CD4-positive, alpha-beta memory T cell (primary cell): Measurements from ENCODE around the gene CA7. TPM values are rescaled to one million over a fixed set of nuclear protein-coding genes. Genes with fewer than 3 reads are reported as not detected.
A peak's percentile ranks its signal among the peaks of the same experiment; 100 is the strongest.

Experiments used
- CTCF ChIA-PET: fragments of 350-600 bp; sonication (Branson Sonifier 250); formaldehyde crosslinking; loops from one replicate; lab custom pipeline; 2021; ENCODE audit warnings: inconsistent platforms; ENCODE audit not compliant: partially characterized antibody; lab: Charles Lee
- POLR2A ChIA-PET: fragments of 350-600 bp; sonication (Branson Sonifier 250); formaldehyde crosslinking; loops from one replicate; lab custom pipeline; 2021; ENCODE audit not compliant: partially characterized antibody; lab: Charles Lee
- DNase-seq, 5 donors: peaks; one replicate each; pipeline versions ENCODE4 v3.0.0 to v3.0.0-alpha.2; 2020 to 2022; ENCODE audit warnings: mixed read lengths in 1 of 5
- H3K27ac ChIP-seq: one replicate; pipeline ENCODE4 v1.7.0; 2013; ENCODE audit warnings: low read depth, low read length
- H3K27me3 ChIP-seq: 2 replicates; pipeline ENCODE4 v1.7.0; 2013; ENCODE audit warnings: mild to moderate bottlenecking, low read length, moderate library complexity; ENCODE audit not compliant: insufficient read depth
- H3K36me3 ChIP-seq: 2 replicates; pipeline ENCODE4 v1.7.0; 2013; ENCODE audit warnings: mild to moderate bottlenecking, low read length, moderate library complexity; ENCODE audit not compliant: insufficient read depth
- H3K4me1 ChIP-seq: 2 replicates; pipeline ENCODE4 v1.7.0; 2013; ENCODE audit warnings: mild to moderate bottlenecking, low read length, moderate library complexity; ENCODE audit not compliant: insufficient read depth
- H3K4me3 ChIP-seq, 2 donors: one replicate each; pipeline ENCODE4 v1.7.0; 2013; ENCODE audit warnings: low read length in 2 of 2, mild to moderate bottlenecking in 1 of 2
- H3K9me3 ChIP-seq, 2 donors: one replicate each; pipeline ENCODE4 v1.7.0; 2013; ENCODE audit warnings: low read length in 2 of 2, control low read depth in 1 of 2; ENCODE audit not compliant: control insufficient read depth in 1 of 2
- H3K27ac Mint-ChIP-seq, 7 donors: one replicate each; pipeline ENCODE4 v1.8.0; 2020 to 2021; ENCODE audit warnings: mixed read lengths in 7 of 7, mild to moderate bottlenecking in 6 of 7, inconsistent platforms in 3 of 7, moderate library complexity in 3 of 7
- H3K27me3 Mint-ChIP-seq, 2 donors: one replicate each; pipeline ENCODE4 v1.8.0; 2020 to 2021; ENCODE audit warnings: mixed read lengths in 2 of 2
- H3K36me3 Mint-ChIP-seq, 2 donors: one replicate each; pipeline ENCODE4 v1.8.0; 2020 to 2021; ENCODE audit warnings: mixed read lengths in 2 of 2, inconsistent platforms in 1 of 2, mild to moderate bottlenecking in 1 of 2
- H3K4me1 Mint-ChIP-seq, 4 donors: one replicate each; pipeline ENCODE4 v1.8.0; 2020 to 2021; ENCODE audit warnings: mixed read lengths in 4 of 4, mild to moderate bottlenecking in 1 of 4
- H3K4me3 Mint-ChIP-seq, 8 donors: one replicate each; pipeline ENCODE4 v1.8.0; 2020 to 2021; ENCODE audit warnings: mixed read lengths in 8 of 8, mild to moderate bottlenecking in 7 of 8, moderate library complexity in 6 of 8, inconsistent platforms in 3 of 8
- H3K9me3 Mint-ChIP-seq, 8 donors: one replicate each; pipeline ENCODE4 v1.8.0; 2020 to 2021; ENCODE audit warnings: mixed read lengths in 8 of 8, mild to moderate bottlenecking in 5 of 8, inconsistent platforms in 3 of 8, moderate library complexity in 1 of 8
- intact Hi-C: fragments of 100-400 bp; cut with micrococcal nuclease; formaldehyde crosslinking; loops from one replicate; pipeline ENCODE4 v1.15.1; 2023
- polyA plus RNA-seq, 2 donors: library from polyadenylated mRNA; unstranded; fragments of 300-500 nt; fragmentation: Illumina TruSeq; gene quantifications; one replicate each; pipeline ENCODE4 v1.2.3, GENCODE V29; 2021
- total RNA-seq, 2 experiments: library from RNA; stranded (reverse); gene quantifications; one replicate each; pipeline ENCODE4 v1.2.3, GENCODE V29; 2021

CA7 gene
- total and polyA plus RNA-seq, 4 experiments from 2014 or later: not detected

DNA sequence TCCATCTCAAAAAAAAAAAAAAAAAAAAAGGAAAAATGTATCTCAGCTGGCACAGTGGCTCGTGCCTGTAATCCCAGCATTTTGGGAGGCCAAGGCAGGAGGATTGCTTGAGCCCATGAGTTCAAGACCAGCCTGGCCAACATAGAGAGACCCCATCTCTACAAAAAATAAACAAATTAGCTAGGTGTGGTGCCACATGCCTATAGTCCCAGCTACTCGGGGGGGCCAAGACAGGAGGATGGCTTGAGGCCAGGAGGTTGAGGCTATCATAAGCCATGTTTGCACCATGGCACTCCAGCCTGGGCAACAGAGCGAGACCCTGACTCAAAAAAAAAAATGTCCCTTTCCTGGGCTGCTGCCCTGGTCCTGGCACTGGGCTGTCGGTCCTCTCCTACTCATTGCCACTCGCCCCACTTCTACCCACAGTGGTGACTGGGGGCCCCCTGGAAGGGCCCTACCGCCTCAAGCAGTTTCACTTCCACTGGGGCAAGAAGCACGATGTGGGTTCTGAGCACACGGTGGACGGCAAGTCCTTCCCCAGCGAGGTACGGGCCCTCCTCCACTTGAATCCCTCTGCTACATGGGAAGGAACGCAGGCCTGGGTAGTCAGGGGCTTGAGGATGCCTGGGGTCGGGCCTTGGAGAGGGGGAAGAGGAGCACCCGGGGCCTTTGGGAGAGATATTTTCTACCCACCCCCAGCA lies 6.1 kb downstream of the CA7 start:
- no peaks in the 10 kb centered on the region for H3K9me3 ChIP-seq
- Mint-ChIP-seq H3K27ac (no peak overlapping the region), H3K4me1 (peaks cover 0 to 5% (median 2%) of the 10 kb centered on the region in 4 donors), H3K27me3 (peaks cover 11 to 14% of the 10 kb centered on the region in 2 donors), H3K36me3 (no peaks in the 10 kb centered on the region), H3K9me3 (no peaks in the 10 kb centered on the region), H3K4me3 (no peak overlapping the region)
- no peaks in the 10 kb centered on the region for H3K4me1 ChIP-seq
- DNase-seq: no peak
- H3K27me3 ChIP-seq: peaks cover 2% of the 10 kb centered on the region
- H3K36me3 ChIP-seq: no peaks in the 10 kb centered on the region
- CTCF ChIA-PET: interaction anchor here (1.2 to 1.4 kb wide), 2 partner anchors 18 kb away, joined by 5 to 9 read pairs; no protein-coding TSS in a partner anchor
- no peak overlapping the region for H3K27ac ChIP-seq
- POLR2A ChIA-PET: no interaction called here
- H3K4me3 ChIP-seq: no peak overlapping the region
- intact Hi-C loops: no loop called here

DNA sequence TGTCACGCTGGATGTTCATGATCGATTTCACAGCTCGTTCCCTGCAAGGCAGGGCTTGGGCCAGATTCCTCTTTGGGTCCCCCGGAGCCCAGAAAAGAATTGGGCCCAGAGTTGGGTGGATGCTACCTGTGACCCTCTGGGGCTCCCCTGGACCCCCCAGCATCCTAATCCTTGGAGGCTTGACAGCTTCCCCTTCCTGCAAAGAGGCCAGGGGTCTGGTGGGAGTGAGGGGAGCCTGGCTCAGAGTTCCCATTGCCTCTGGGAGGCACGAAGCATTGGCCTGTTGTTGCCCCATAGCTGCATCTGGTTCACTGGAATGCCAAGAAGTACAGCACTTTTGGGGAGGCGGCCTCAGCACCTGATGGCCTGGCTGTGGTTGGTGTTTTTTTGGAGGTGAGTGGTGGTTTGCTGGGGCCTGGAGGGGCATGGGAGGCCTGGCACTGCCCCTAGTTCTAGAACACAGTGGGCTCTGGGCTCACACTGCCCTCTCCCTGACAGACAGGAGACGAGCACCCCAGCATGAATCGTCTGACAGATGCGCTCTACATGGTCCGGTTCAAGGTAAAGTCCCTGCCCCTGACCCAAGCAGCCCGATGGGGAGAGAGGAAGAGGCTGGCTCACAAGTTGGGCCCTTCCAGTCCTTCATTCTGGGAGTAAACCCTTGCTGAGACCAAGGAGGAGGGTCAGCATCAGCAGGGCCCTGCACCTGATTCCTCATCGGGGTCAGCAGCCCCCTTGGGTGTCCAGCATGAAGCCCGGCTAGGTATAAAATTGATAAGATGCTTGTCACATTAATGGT lies 7.2 kb downstream of the CA7 start:
- Histone ChIP-seq H3K4me1 (no peaks in the 10 kb centered on the region), H3K4me3 (no peak overlapping the region), H3K27me3 (no peaks in the 10 kb centered on the region), H3K9me3 (no peaks in the 10 kb centered on the region), H3K36me3 (no peaks in the 10 kb centered on the region), H3K27ac (no peak overlapping the region)
- no peak overlapping the region for H3K4me3 Mint-ChIP-seq
- no peaks in the 10 kb centered on the region for H3K36me3 Mint-ChIP-seq
- DNase-seq: no peak
- H3K27me3 Mint-ChIP-seq: peaks cover 2 to 5% of the 10 kb centered on the region in 2 donors
- H3K4me1 Mint-ChIP-seq: peaks cover 0 to under 1% (median 0%) of the 10 kb centered on the region in 4 donors
- ChIA-PET CTCF (interaction anchor here (0.5 to 1.4 kb wide), 2 partner anchors 17 to 51 kb away, joined by 3 to 5 read pairs; no protein-coding TSS in a partner anchor), POLR2A (no interaction called here)
- intact Hi-C loops: no loop called here
- H3K9me3 Mint-ChIP-seq: no peaks in the 10 kb centered on the region
- H3K27ac Mint-ChIP-seq: peak overlapping the region in 1 of 7 donors; percentile 50

DNA sequence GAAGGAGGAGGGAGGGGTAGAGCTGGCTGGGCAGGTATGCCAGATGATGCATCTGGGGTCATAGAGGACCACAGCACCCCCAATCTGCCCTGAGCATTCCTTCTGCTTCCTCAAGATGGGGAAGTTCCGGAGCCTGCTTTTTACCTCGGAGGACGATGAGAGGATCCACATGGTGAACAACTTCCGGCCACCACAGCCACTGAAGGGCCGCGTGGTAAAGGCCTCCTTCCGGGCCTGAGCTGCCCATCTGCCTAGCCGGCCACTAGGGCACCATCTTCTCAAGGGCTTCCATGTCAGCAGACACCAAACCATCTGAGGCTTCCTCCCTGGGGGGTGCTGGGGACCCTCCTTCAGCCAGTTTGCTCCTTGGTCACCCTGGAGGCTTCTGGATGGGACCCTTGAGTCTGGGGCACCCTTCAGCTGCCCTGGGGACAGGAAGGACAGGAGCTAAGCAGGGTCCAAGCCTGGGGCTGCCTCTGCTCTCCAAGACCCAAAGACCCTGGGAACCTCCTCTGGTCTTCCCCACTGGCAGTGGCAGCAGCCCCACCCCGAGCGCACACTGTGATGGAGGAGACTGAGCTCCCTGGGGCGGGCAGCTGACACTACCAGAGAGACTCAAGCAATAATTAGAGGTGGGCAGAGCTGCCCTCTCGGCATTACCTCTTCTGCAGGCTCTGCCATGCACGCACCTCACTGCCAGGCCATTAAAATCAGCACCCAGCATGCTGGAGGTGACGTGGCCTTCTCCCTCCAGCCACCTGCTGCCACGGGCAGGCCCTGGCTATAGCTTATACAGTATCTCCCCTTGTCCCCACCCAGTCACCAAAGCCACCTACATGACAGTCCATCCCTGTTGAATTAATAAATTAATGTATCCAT lies 9.3 kb downstream of the CA7 start:
- DNase-seq: no peak
- no peaks in the 10 kb centered on the region for H3K36me3 Mint-ChIP-seq
- no peak overlapping the region for H3K4me3 ChIP-seq
- no peaks in the 10 kb centered on the region for H3K4me1 Mint-ChIP-seq
- CTCF ChIA-PET: interaction anchor here (1.4 kb wide), 1 partner anchor 14 kb away, joined by 4 read pairs; no protein-coding TSS in a partner anchor
- POLR2A ChIA-PET: interaction anchor here (0.9 kb wide), 1 partner anchor 10 kb away, joined by 3 read pairs; no protein-coding TSS in a partner anchor
- no peaks in the 10 kb centered on the region for H3K9me3 Mint-ChIP-seq
- no peaks in the 10 kb centered on the region for H3K4me1 ChIP-seq
- no peaks in the 10 kb centered on the region for H3K27me3 Mint-ChIP-seq
- intact Hi-C loops: no loop called here
- no peaks in the 10 kb centered on the region for H3K9me3 ChIP-seq
- H3K27me3 ChIP-seq: no peaks in the 10 kb centered on the region
- peak overlapping the region in 1 of 7 donors; percentile 8 for H3K27ac Mint-ChIP-seq
- no peak overlapping the region for H3K27ac ChIP-seq
- no peaks in the 10 kb centered on the region for H3K36me3 ChIP-seq
- no peak overlapping the region for H3K4me3 Mint-ChIP-seq

DNA sequence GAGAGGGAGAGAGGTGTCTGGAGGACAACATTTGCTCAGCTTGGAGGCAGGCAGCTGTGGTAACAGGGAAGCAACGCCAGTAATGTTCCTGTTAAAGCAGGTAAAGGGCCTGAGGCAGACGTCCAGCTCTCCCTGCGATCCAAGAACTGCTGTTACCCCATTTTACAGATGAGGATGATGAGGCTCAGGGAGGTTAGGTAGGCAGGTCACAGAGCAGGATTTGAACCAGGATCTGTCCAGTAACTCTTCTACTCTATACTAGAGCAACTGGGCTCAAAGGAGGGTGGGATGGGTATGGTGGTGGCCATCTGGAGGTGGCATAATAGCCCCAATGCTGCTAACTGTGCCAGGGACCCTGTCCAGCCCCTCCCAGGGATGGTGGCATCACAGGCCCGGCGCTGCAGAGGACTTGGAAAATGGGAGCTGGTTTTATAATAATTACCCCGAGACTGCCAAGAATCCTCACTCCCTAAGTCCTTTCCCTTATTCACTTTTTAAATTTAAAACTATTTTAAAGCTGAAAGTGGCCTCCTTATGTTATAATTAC lies 12.0 kb downstream of the CA7 start:
- Histone ChIP-seq H3K36me3 (no peaks in the 10 kb centered on the region), H3K4me3 (no peak overlapping the region), H3K9me3 (no peaks in the 10 kb centered on the region), H3K27me3 (no peaks in the 10 kb centered on the region), H3K27ac (no peak overlapping the region), H3K4me1 (no peaks in the 10 kb centered on the region)
- POLR2A ChIA-PET: no interaction called here
- DNase-seq: no peak
- no peak overlapping the region for H3K27ac Mint-ChIP-seq
- no peaks in the 10 kb centered on the region for H3K9me3 Mint-ChIP-seq
- no peaks in the 10 kb centered on the region for H3K27me3 Mint-ChIP-seq
- H3K36me3 Mint-ChIP-seq: no peaks in the 10 kb centered on the region
- no peaks in the 10 kb centered on the region for H3K4me1 Mint-ChIP-seq
- intact Hi-C loops: no loop called here
- CTCF ChIA-PET: interaction anchor here (0.6 to 1.7 kb wide), 4 partner anchors 12 to 26 kb away, joined by 3 to 9 read pairs (median 4); partner anchors contain the start of gene NAE1
- H3K4me3 Mint-ChIP-seq: no peak overlapping the region

DNA sequence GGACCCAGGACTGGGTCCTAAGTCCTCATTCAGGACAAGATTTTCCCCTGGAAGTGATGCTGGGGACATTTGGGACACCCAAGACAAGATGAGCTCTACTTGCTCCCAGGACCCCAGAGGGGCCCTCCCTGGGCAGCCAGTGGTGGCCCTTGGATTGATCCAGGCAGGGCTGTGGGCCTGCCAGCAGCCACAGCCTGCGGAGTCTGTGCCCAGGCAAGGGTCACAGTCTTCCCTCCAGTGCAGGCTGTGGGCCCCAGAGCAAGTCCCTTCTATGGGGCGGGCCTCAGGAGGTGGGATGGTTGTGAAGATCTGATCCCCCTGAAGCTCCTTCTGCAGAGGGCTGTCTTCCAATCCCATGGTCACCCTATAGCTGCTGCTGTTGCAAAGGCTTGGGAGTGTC lies 12.6 kb downstream of the CA7 start:
- no peak for DNase-seq
- Histone ChIP-seq H3K9me3 (no peaks in the 10 kb centered on the region), H3K36me3 (no peaks in the 10 kb centered on the region), H3K27ac (no peak overlapping the region), H3K27me3 (no peaks in the 10 kb centered on the region), H3K4me1 (no peaks in the 10 kb centered on the region), H3K4me3 (no peak overlapping the region)
- Mint-ChIP-seq H3K9me3 (no peaks in the 10 kb centered on the region), H3K4me1 (no peaks in the 10 kb centered on the region), H3K36me3 (no peaks in the 10 kb centered on the region), H3K27ac (no peak overlapping the region), H3K27me3 (no peaks in the 10 kb centered on the region), H3K4me3 (no peak overlapping the region)
- intact Hi-C loops: no loop called here
- CTCF ChIA-PET: interaction anchor here (0.6 to 1.7 kb wide), 4 partner anchors 12 to 26 kb away, joined by 3 to 9 read pairs (median 4); partner anchors contain the start of gene NAE1
- POLR2A ChIA-PET: no interaction called here

DNA sequence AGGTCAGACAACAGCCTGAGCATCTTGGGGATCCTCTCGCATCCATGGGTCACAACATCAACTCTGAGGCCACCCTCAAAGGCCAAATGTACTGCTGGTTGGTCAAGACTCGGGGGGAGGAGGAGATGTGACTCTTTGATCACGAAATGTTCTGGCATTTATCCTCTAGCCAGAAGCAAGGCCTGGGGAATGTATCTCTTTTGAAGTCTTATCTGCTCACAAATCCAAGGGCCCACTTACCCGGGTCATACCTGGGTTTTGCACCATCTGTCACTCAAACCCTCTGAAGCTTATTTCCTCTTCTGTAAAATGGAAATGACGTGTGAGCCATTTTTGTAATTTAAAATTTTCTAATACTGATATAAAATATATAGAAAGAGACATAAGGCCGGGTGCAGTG lies 13.2 kb downstream of the CA7 start:
- intact Hi-C loops: no loop called here
- no peaks in the 10 kb centered on the region for H3K36me3 Mint-ChIP-seq

More for the DNA sequence above, 13.2 kb downstream of the CA7 start:
- Mint-ChIP-seq H3K4me1 (no peaks in the 10 kb centered on the region), H3K4me3 (no peak overlapping the region), H3K27me3 (no peaks in the 10 kb centered on the region), H3K9me3 (no peaks in the 10 kb centered on the region), H3K27ac (peak overlapping the region in 1 of 7 donors; percentile 42)
- no peaks in the 10 kb centered on the region for H3K36me3 ChIP-seq
- no peak overlapping the region for H3K27ac ChIP-seq
- CTCF ChIA-PET: interaction anchor here (1.7 kb wide), 1 partner anchor 27 kb away, joined by 9 read pairs; the partner anchor contains the start of gene NAE1
- DNase-seq: no peak
- POLR2A ChIA-PET: no interaction called here
- no peaks in the 10 kb centered on the region for H3K9me3 ChIP-seq
- no peaks in the 10 kb centered on the region for H3K27me3 ChIP-seq
- H3K4me1 ChIP-seq: no peaks in the 10 kb centered on the region
- H3K4me3 ChIP-seq: no peak overlapping the region
